Mammary epithelial cell (primary cell): ENCODE measurements around the gene S100B.

Source experiments
- EZH2 ChIP-seq: IDR thresholded peaks from 2 replicates; pipeline ENCODE4 v1.6.1; 2012; ENCODE audit warnings: low read length, inconsistent platforms, borderline replicate concordance
- TF ChIP-seq, protein P1 (sequence below), 2 donors: IDR thresholded peaks in 1 of 2; conservative IDR thresholded peaks in 1 of 2; 2 replicates each; pipeline ENCODE4 v1.5.1; 2011 to 2012; ENCODE audit warnings: inconsistent platforms in 2 of 2, low read length in 2 of 2, mild to moderate bottlenecking in 2 of 2, control low read depth in 1 of 2, low read depth in 1 of 2; ENCODE audit not compliant: insufficient read depth in 1 of 2; ENCODE audit errors: extremely low read depth in 1 of 2

DNA sequence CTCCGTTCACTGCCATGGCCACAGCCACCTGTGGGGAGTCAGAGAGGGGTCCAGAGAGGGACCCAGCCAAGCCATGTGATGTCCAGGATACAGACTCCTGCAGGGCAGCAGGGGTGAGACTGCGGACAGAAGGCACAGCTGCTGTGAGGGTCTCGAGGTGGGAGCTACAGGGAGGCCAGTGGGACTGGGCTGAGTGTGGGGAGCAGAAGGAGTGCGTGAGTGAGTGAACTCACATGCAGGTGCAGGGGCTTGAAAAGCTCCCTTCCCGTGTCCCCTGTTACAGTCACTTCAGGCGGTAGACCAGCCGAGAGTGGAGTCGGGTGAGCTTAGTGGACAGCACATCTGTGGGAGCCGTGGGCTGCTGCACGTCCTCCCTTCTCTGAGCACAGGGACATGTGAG lies 42.4 kb downstream of the S100B start:
- TF ChIP-seq, protein P1, sequence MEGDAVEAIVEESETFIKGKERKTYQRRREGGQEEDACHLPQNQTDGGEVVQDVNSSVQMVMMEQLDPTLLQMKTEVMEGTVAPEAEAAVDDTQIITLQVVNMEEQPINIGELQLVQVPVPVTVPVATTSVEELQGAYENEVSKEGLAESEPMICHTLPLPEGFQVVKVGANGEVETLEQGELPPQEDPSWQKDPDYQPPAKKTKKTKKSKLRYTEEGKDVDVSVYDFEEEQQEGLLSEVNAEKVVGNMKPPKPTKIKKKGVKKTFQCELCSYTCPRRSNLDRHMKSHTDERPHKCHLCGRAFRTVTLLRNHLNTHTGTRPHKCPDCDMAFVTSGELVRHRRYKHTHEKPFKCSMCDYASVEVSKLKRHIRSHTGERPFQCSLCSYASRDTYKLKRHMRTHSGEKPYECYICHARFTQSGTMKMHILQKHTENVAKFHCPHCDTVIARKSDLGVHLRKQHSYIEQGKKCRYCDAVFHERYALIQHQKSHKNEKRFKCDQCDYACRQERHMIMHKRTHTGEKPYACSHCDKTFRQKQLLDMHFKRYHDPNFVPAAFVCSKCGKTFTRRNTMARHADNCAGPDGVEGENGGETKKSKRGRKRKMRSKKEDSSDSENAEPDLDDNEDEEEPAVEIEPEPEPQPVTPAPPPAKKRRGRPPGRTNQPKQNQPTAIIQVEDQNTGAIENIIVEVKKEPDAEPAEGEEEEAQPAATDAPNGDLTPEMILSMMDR (conservative IDR thresholded peaks at IDR 0.05 in 1 of 2, IDR thresholded peaks at IDR 0.05 in 1 of 2; ENCODE audit: extremely low read depth in 1 of 2, insufficient read depth in 1 of 2, low read depth in 1 of 2, low read length in 2 of 2), result no peak
- no peak for TF ChIP-seq EZH2
